AG09319 (cell line): ENCODE measurements around the gene PXMP4.

Experiments
- DNase-seq: peaks from one replicate; pipeline ENCODE4 v3.0.0-alpha.2; 2010; ENCODE audit warnings: low read depth; ENCODE audit errors: extremely low read depth
- CTCF ChIP-seq: IDR thresholded peaks from 2 replicates; pipeline ENCODE4 v1.5.1; 2011; ENCODE audit warnings: low read depth, mild to moderate bottlenecking, inconsistent platforms, low read length, moderate library complexity

The PXMP4 gene

GRCh38 chr20:33670715-33671499 is 49.2 kb downstream of the PXMP4 start:
- no peak for TF ChIP-seq CTCF
- DNase-seq, result no peak

GRCh38 chr20:33669873-33670640 is 50.1 kb downstream of the PXMP4 start:
- no peak for TF ChIP-seq CTCF
- DNase-seq, result no peak

- DNase-seq, result no peak
- TF ChIP-seq CTCF, result no peak
Observed at GRCh38 chr20:33669224-33669623, 50.9 kb downstream of the PXMP4 start.

- no peak for DNase-seq
- no peak for TF ChIP-seq CTCF
Observed at GRCh38 chr20:33668466-33669155, 51.5 kb downstream of the PXMP4 start.

GRCh38 chr20:33667676-33668465 is 52.2 kb downstream of the PXMP4 start:
- DNase-seq, result no peak
- peak; percentile 90 for TF ChIP-seq CTCF

- DNase-seq, result no peak
- TF ChIP-seq CTCF, result no peak
Observed at GRCh38 chr20:33667245-33667675, 52.9 kb downstream of the PXMP4 start.
